DMS53 (cell line): Measurements from ENCODE around the gene RGS3.

ENCODE experiments used
- DNase-seq: peaks from one replicate; lab custom pipeline; 2025; lab: John Stamatoyannopoulos, UW

RGS3 gene

GRCh38 chr9:113465599-113466140, 2.1 kb downstream of the RGS3 start:
- DNase-seq = peak; percentile 38

GRCh38 chr9:113467183-113467582, 3.7 kb downstream of the RGS3 start:
- DNase-seq = no peak

- no peak for DNase-seq
These were observed 5.4 kb downstream of the RGS3 start for GRCh38 chr9:113468716-113469448.

GRCh38 chr9:113471143-113471542, 7.6 kb downstream of the RGS3 start:
- DNase-seq = no peak

- DNase-seq = no peak
These were observed 8.0 kb downstream of the RGS3 start for GRCh38 chr9:113471566-113471965.

- DNase-seq = no peak
These were observed 8.7 kb downstream of the RGS3 start for GRCh38 chr9:113472199-113472598.

- DNase-seq = no peak
These were observed 11.0 kb downstream of the RGS3 start for GRCh38 chr9:113474360-113475028.

GRCh38 chr9:113475031-113475430, 11.5 kb downstream of the RGS3 start:
- no peak for DNase-seq

GRCh38 chr9:113475992-113476391, 12.5 kb downstream of the RGS3 start:
- no peak for DNase-seq

- DNase-seq = no peak
These were observed 13.0 kb downstream of the RGS3 start for GRCh38 chr9:113476511-113476916.

- DNase-seq = no peak
These were observed 13.5 kb downstream of the RGS3 start for GRCh38 chr9:113477058-113477457.

GRCh38 chr9:113477661-113478060, 14.1 kb downstream of the RGS3 start:
- no peak for DNase-seq

GRCh38 chr9:113479174-113479621, 15.7 kb downstream of the RGS3 start:
- DNase-seq = no peak

- no peak for DNase-seq
These were observed 17.1 kb downstream of the RGS3 start for GRCh38 chr9:113480612-113481011.

- DNase-seq = no peak
These were observed 17.8 kb downstream of the RGS3 start for GRCh38 chr9:113481176-113481787.

- DNase-seq = no peak
These were observed 18.8 kb downstream of the RGS3 start for GRCh38 chr9:113482341-113482740.

- DNase-seq = no peak
These were observed 19.6 kb downstream of the RGS3 start for GRCh38 chr9:113482991-113483675.

GRCh38 chr9:113483676-113484257, 20.2 kb downstream of the RGS3 start:
- DNase-seq = no peak

GRCh38 chr9:113484258-113484730, 20.8 kb downstream of the RGS3 start:
- DNase-seq = peak; percentile 10

- no peak for DNase-seq
These were observed 22.2 kb downstream of the RGS3 start for GRCh38 chr9:113485761-113486115.

- DNase-seq = no peak
These were observed 22.8 kb downstream of the RGS3 start for GRCh38 chr9:113486327-113486726.

GRCh38 chr9:113488071-113488470, 24.5 kb downstream of the RGS3 start:
- no peak for DNase-seq
